ENCODE measurements around the gene KLRC2. TPM values are rescaled to one million over a fixed set of nuclear protein-coding genes. Genes with fewer than 3 reads are reported as not detected.
"Not testable (repeated sequence)": the region's sequence is repeated elsewhere in the genome, so short reads cannot be mapped to it uniquely, and the experiment has no call there.

The KLRC2 gene
- total RNA-seq, 5 donors from 2014 or later (not counting 1 experiment from before 2014, with no cell fraction given): 0.99 to 3.8 (median 1.9) TPM

GRCh38 chr12:10439608-10440274, 3.9 kb upstream of the KLRC2 start:
- no CpG with 5 or more reads among the region's 2 CpGs for WGBS (ENCODE audit: insufficient coverage)
- H3K36me3 ChIP-seq (ENCODE audit: control insufficient read depth in 2 of 2, extremely low read depth in 1 of 2, insufficient read depth in 1 of 2, low read length in 1 of 2); DNase-seq; H3K9me3 ChIP-seq; H3K27me3 Mint-ChIP-seq; H3K27ac Mint-ChIP-seq; ATAC-seq (replicated peaks in 1 of 4); H3K4me3 Mint-ChIP-seq; H3K27ac ChIP-seq (ENCODE audit: low read length); POLR2A ChIA-PET; H3K27me3 ChIP-seq (replicated peaks in 1 of 2; ENCODE audit: control insufficient read depth in 2 of 2, extremely low read depth in 1 of 2, insufficient read depth in 2 of 2, low read length in 1 of 2); H3K36me3 Mint-ChIP-seq; H3K4me3 ChIP-seq (ENCODE audit: control insufficient read depth in 1 of 2, extremely low read depth in 1 of 2, low read length in 1 of 2); CTCF ChIA-PET; H3K4me1 ChIP-seq (ENCODE audit: control insufficient read depth in 1 of 2, extremely low read depth in 1 of 2, insufficient read depth in 2 of 2, low read length in 2 of 2); H3K9me3 Mint-ChIP-seq; H3K4me1 Mint-ChIP-seq: not testable (repeated sequence)

- H3K36me3 Mint-ChIP-seq; ATAC-seq (replicated peaks in 1 of 4); DNase-seq; H3K9me3 Mint-ChIP-seq; H3K4me3 ChIP-seq (ENCODE audit: control insufficient read depth in 1 of 2, extremely low read depth in 1 of 2, low read length in 1 of 2); H3K36me3 ChIP-seq (ENCODE audit: control insufficient read depth in 2 of 2, extremely low read depth in 1 of 2, insufficient read depth in 1 of 2, low read length in 1 of 2); H3K4me1 ChIP-seq (ENCODE audit: control insufficient read depth in 1 of 2, extremely low read depth in 1 of 2, insufficient read depth in 2 of 2, low read length in 2 of 2); H3K27me3 Mint-ChIP-seq; H3K27me3 ChIP-seq (replicated peaks in 1 of 2; ENCODE audit: control insufficient read depth in 2 of 2, extremely low read depth in 1 of 2, insufficient read depth in 2 of 2, low read length in 1 of 2); H3K27ac Mint-ChIP-seq; H3K4me3 Mint-ChIP-seq; H3K4me1 Mint-ChIP-seq; H3K9me3 ChIP-seq; POLR2A ChIA-PET; H3K27ac ChIP-seq (ENCODE audit: low read length): not testable (repeated sequence)
- WGBS (ENCODE audit: insufficient coverage): no CpG with 5 or more reads among the region's 2 CpGs
- CTCF ChIA-PET: interaction anchor here in 1 of 2 donors (0.6 kb wide), 1 partner anchor 47 kb away, joined by 3 read pairs; no protein-coding TSS in a partner anchor
These were observed 1.8 kb upstream of the KLRC2 start for GRCh38 chr12:10437601-10438000.

- H3K27me3 Mint-ChIP-seq; H3K9me3 ChIP-seq; H3K4me1 Mint-ChIP-seq; H3K9me3 Mint-ChIP-seq; POLR2A ChIA-PET; H3K4me1 ChIP-seq (ENCODE audit: control insufficient read depth in 1 of 2, extremely low read depth in 1 of 2, insufficient read depth in 2 of 2, low read length in 2 of 2); DNase-seq; CTCF ChIA-PET; H3K4me3 ChIP-seq (ENCODE audit: control insufficient read depth in 1 of 2, extremely low read depth in 1 of 2, low read length in 1 of 2); H3K36me3 Mint-ChIP-seq; H3K27me3 ChIP-seq (replicated peaks in 1 of 2; ENCODE audit: control insufficient read depth in 2 of 2, extremely low read depth in 1 of 2, insufficient read depth in 2 of 2, low read length in 1 of 2); H3K4me3 Mint-ChIP-seq; H3K27ac ChIP-seq (ENCODE audit: low read length); H3K27ac Mint-ChIP-seq; H3K36me3 ChIP-seq (ENCODE audit: control insufficient read depth in 2 of 2, extremely low read depth in 1 of 2, insufficient read depth in 1 of 2, low read length in 1 of 2); ATAC-seq (replicated peaks in 1 of 4): not testable (repeated sequence)
- WGBS (ENCODE audit: insufficient coverage): no CpG with 5 or more reads among the region's 4 CpGs
These were observed 5.2 kb downstream of the KLRC2 start for GRCh38 chr12:10430623-10431022.

GRCh38 chr12:10425938-10426337, 9.9 kb downstream of the KLRC2 start:
- H3K27me3 Mint-ChIP-seq; H3K36me3 ChIP-seq (ENCODE audit: control insufficient read depth in 2 of 2, extremely low read depth in 1 of 2, insufficient read depth in 1 of 2, low read length in 1 of 2); H3K4me1 ChIP-seq (ENCODE audit: control insufficient read depth in 1 of 2, extremely low read depth in 1 of 2, insufficient read depth in 2 of 2, low read length in 2 of 2); H3K27me3 ChIP-seq (replicated peaks in 1 of 2; ENCODE audit: control insufficient read depth in 2 of 2, extremely low read depth in 1 of 2, insufficient read depth in 2 of 2, low read length in 1 of 2); CTCF ChIA-PET; ATAC-seq (replicated peaks in 1 of 4); H3K9me3 ChIP-seq; POLR2A ChIA-PET; H3K9me3 Mint-ChIP-seq; H3K4me3 Mint-ChIP-seq; DNase-seq; H3K4me1 Mint-ChIP-seq; H3K27ac Mint-ChIP-seq; H3K36me3 Mint-ChIP-seq; H3K4me3 ChIP-seq (ENCODE audit: control insufficient read depth in 1 of 2, extremely low read depth in 1 of 2, low read length in 1 of 2); H3K27ac ChIP-seq (ENCODE audit: low read length): not testable (repeated sequence)
- 100% methylated on average over 1 of the region's 8 CpGs for WGBS (ENCODE audit: insufficient coverage)

GRCh38 chr12:10424260-10424899, 11.4 kb downstream of the KLRC2 start:
- WGBS (ENCODE audit: insufficient coverage): no CpG with 5 or more reads among the region's 1 CpG
- DNase-seq; CTCF ChIA-PET; H3K9me3 Mint-ChIP-seq; H3K4me3 ChIP-seq (ENCODE audit: control insufficient read depth in 1 of 2, extremely low read depth in 1 of 2, low read length in 1 of 2); H3K4me3 Mint-ChIP-seq; H3K27me3 ChIP-seq (replicated peaks in 1 of 2; ENCODE audit: control insufficient read depth in 2 of 2, extremely low read depth in 1 of 2, insufficient read depth in 2 of 2, low read length in 1 of 2); ATAC-seq (replicated peaks in 1 of 4); H3K9me3 ChIP-seq; H3K4me1 ChIP-seq (ENCODE audit: control insufficient read depth in 1 of 2, extremely low read depth in 1 of 2, insufficient read depth in 2 of 2, low read length in 2 of 2); H3K27me3 Mint-ChIP-seq; H3K27ac ChIP-seq (ENCODE audit: low read length); H3K27ac Mint-ChIP-seq; H3K36me3 ChIP-seq (ENCODE audit: control insufficient read depth in 2 of 2, extremely low read depth in 1 of 2, insufficient read depth in 1 of 2, low read length in 1 of 2); H3K4me1 Mint-ChIP-seq; H3K36me3 Mint-ChIP-seq; POLR2A ChIA-PET: not testable (repeated sequence)

- H3K9me3 Mint-ChIP-seq; H3K4me1 Mint-ChIP-seq; H3K27ac ChIP-seq (ENCODE audit: low read length); H3K4me1 ChIP-seq (ENCODE audit: control insufficient read depth in 1 of 2, extremely low read depth in 1 of 2, insufficient read depth in 2 of 2, low read length in 2 of 2); POLR2A ChIA-PET; H3K4me3 ChIP-seq (ENCODE audit: control insufficient read depth in 1 of 2, extremely low read depth in 1 of 2, low read length in 1 of 2); H3K27me3 Mint-ChIP-seq; DNase-seq; H3K9me3 ChIP-seq; H3K36me3 Mint-ChIP-seq; H3K27ac Mint-ChIP-seq; H3K4me3 Mint-ChIP-seq; H3K36me3 ChIP-seq (ENCODE audit: control insufficient read depth in 2 of 2, extremely low read depth in 1 of 2, insufficient read depth in 1 of 2, low read length in 1 of 2); H3K27me3 ChIP-seq (replicated peaks in 1 of 2; ENCODE audit: control insufficient read depth in 2 of 2, extremely low read depth in 1 of 2, insufficient read depth in 2 of 2, low read length in 1 of 2); CTCF ChIA-PET: not testable (repeated sequence)
- WGBS (ENCODE audit: insufficient coverage): no CpG with 5 or more reads among the region's 3 CpGs
- peak in 1 of 4 experiments; percentile 35 for ATAC-seq (replicated peaks in 1 of 4)
These were observed 13.7 kb downstream of the KLRC2 start for GRCh38 chr12:10422159-10422558.

- CTCF ChIA-PET; H3K36me3 Mint-ChIP-seq; H3K27me3 ChIP-seq (replicated peaks in 1 of 2; ENCODE audit: control insufficient read depth in 2 of 2, extremely low read depth in 1 of 2, insufficient read depth in 2 of 2, low read length in 1 of 2); H3K4me1 ChIP-seq (ENCODE audit: control insufficient read depth in 1 of 2, extremely low read depth in 1 of 2, insufficient read depth in 2 of 2, low read length in 2 of 2); H3K27me3 Mint-ChIP-seq; POLR2A ChIA-PET; H3K9me3 ChIP-seq; H3K4me1 Mint-ChIP-seq; H3K4me3 ChIP-seq (ENCODE audit: control insufficient read depth in 1 of 2, extremely low read depth in 1 of 2, low read length in 1 of 2); H3K9me3 Mint-ChIP-seq; H3K27ac Mint-ChIP-seq; DNase-seq; H3K36me3 ChIP-seq (ENCODE audit: control insufficient read depth in 2 of 2, extremely low read depth in 1 of 2, insufficient read depth in 1 of 2, low read length in 1 of 2); H3K27ac ChIP-seq (ENCODE audit: low read length): not testable (repeated sequence)
- H3K4me3 Mint-ChIP-seq: peak within 1 kb of the TSS; percentile 13 to 62 (median 24)
- no CpG with 5 or more reads among the region's 1 CpG for WGBS (ENCODE audit: insufficient coverage)
- ATAC-seq (replicated peaks in 1 of 4): peak in 1 of 4 experiments; percentile 46
These were observed 15.5 kb downstream of the KLRC2 start, which contains the start of gene KLRC3 for GRCh38 chr12:10420334-10420733. KLRC3 (minus strand) TSS chr12:10420595; CDS start chr12:10420550, 45 bp downstream.

Measured in T-cell (primary cell).